GM19468 (cell line): ENCODE results near the gene CGA.
A peak's percentile ranks its signal among the peaks of the same experiment; 100 is the strongest.
"Not testable (repeated sequence)": the region's sequence is repeated elsewhere in the genome, so short reads cannot be mapped to it uniquely, and the experiment has no call there.

ENCODE experiments used
- ATAC-seq: cut with Tn5 transposase; IDR thresholded peaks from one replicate; pipeline ENCODE4 v1.9.1; 2021; ENCODE audit warnings: mild to moderate bottlenecking, moderate library complexity, moderate number of reproducible peaks; ENCODE audit not compliant: unreplicated experiment; ENCODE audit errors: extremely low read depth

Gene CGA

GRCh38 chr6:87095087-87095509 lies at the start of gene CGA:
CGA (minus strand) TSS chr6:87095106; CDS start chr6:87088200, 6,906 bp downstream.
- ATAC-seq, result no peak

GRCh38 chr6:87139927-87140326 lies 45.0 kb upstream of the CGA start:
- ATAC-seq, result not testable (repeated sequence)

- no peak for ATAC-seq
Measured at GRCh38 chr6:87139236-87139635, 44.3 kb upstream of the CGA start.

GRCh38 chr6:87136963-87137362 lies 42.1 kb upstream of the CGA start:
- ATAC-seq, result no peak

- no peak for ATAC-seq
Measured at GRCh38 chr6:87127737-87128136, 32.8 kb upstream of the CGA start.

GRCh38 chr6:87126501-87126900 lies 31.6 kb upstream of the CGA start:
- ATAC-seq, result no peak

GRCh38 chr6:87124074-87124473 lies 29.2 kb upstream of the CGA start:
- no peak for ATAC-seq

GRCh38 chr6:87122477-87122876 lies 27.6 kb upstream of the CGA start:
- ATAC-seq, result no peak

- ATAC-seq, result no peak
Measured at GRCh38 chr6:87118054-87118453, 23.1 kb upstream of the CGA start.

GRCh38 chr6:87116922-87117321 lies 22.0 kb upstream of the CGA start:
- ATAC-seq, result no peak

GRCh38 chr6:87115402-87116135 lies 20.7 kb upstream of the CGA start:
- peak; percentile 90 for ATAC-seq

GRCh38 chr6:87110636-87111035 lies 15.7 kb upstream of the CGA start:
- no peak for ATAC-seq

GRCh38 chr6:87105823-87106222 lies 10.9 kb upstream of the CGA start:
- no peak for ATAC-seq

- ATAC-seq, result no peak
Measured at GRCh38 chr6:87104667-87105066, 9.8 kb upstream of the CGA start.

GRCh38 chr6:87103977-87104601 lies 9.2 kb upstream of the CGA start:
- no peak for ATAC-seq

GRCh38 chr6:87102151-87102621 lies 7.3 kb upstream of the CGA start:
- no peak for ATAC-seq

- ATAC-seq, result no peak
Measured at GRCh38 chr6:87101067-87101466, 6.2 kb upstream of the CGA start.

- no peak for ATAC-seq
Measured at GRCh38 chr6:87100216-87100615, 5.3 kb upstream of the CGA start.

GRCh38 chr6:87099472-87099871 lies 4.6 kb upstream of the CGA start:
- ATAC-seq, result peak; percentile 79

- ATAC-seq, result no peak
Measured at GRCh38 chr6:87094576-87094975, 330 bp downstream of the CGA start.

GRCh38 chr6:87093651-87094050 lies 1.3 kb downstream of the CGA start:
- no peak for ATAC-seq

GRCh38 chr6:87093199-87093598 lies 1.7 kb downstream of the CGA start:
- no peak for ATAC-seq
